HG03045 (cell line): ENCODE measurements around the gene RNPS1.
A peak's percentile ranks its signal among the peaks of the same experiment; 100 is the strongest.
"Not testable (repeated sequence)": the region's sequence is repeated elsewhere in the genome, so short reads cannot be mapped to it uniquely, and the experiment has no call there.

Experiments
- ATAC-seq: cut with Tn5 transposase; IDR thresholded peaks from one replicate; pipeline ENCODE4 v1.9.1; 2021; ENCODE audit warnings: mild to moderate bottlenecking, moderate library complexity; ENCODE audit not compliant: unreplicated experiment

Gene RNPS1

GRCh38 chr16:2282866-2283555 lies 15.1 kb upstream of the RNPS1 start:
- no peak for ATAC-seq

GRCh38 chr16:2282262-2282661 lies 14.3 kb upstream of the RNPS1 start:
- ATAC-seq, result no peak

GRCh38 chr16:2280981-2281542 lies 13.1 kb upstream of the RNPS1 start:
- ATAC-seq, result no peak

GRCh38 chr16:2280461-2280860 lies 12.5 kb upstream of the RNPS1 start:
- no peak for ATAC-seq

GRCh38 chr16:2278956-2279800 lies 11.3 kb upstream of the RNPS1 start:
- ATAC-seq, result no peak

GRCh38 chr16:2278272-2278608 lies 10.3 kb upstream of the RNPS1 start:
- ATAC-seq, result no peak

- no peak for ATAC-seq
Measured at GRCh38 chr16:2277466-2278271, 9.7 kb upstream of the RNPS1 start.

- ATAC-seq, result no peak
Measured at GRCh38 chr16:2276368-2277195, 8.7 kb upstream of the RNPS1 start.

- no peak for ATAC-seq
Measured at GRCh38 chr16:2275476-2276367, 7.8 kb upstream of the RNPS1 start.

GRCh38 chr16:2273931-2274330 lies 6.0 kb upstream of the RNPS1 start:
- ATAC-seq, result no peak

- no peak for ATAC-seq
Measured at GRCh38 chr16:2273484-2273883, 5.6 kb upstream of the RNPS1 start.

- ATAC-seq, result no peak
Measured at GRCh38 chr16:2271848-2272461, 4.0 kb upstream of the RNPS1 start.

GRCh38 chr16:2270588-2271470 lies 2.9 kb upstream of the RNPS1 start:
- no peak for ATAC-seq

- no peak for ATAC-seq
Measured at GRCh38 chr16:2270070-2270462, 2.1 kb upstream of the RNPS1 start.

- ATAC-seq, result peak; percentile 63
Measured at GRCh38 chr16:2267505-2267912, 417 bp downstream of the RNPS1 start.

- ATAC-seq, result not testable (repeated sequence)
Measured at GRCh38 chr16:2266887-2267286, 1.0 kb downstream of the RNPS1 start.

GRCh38 chr16:2263026-2263425 lies 4.9 kb downstream of the RNPS1 start:
- ATAC-seq, result not testable (repeated sequence)

GRCh38 chr16:2260250-2260649 lies 7.7 kb downstream of the RNPS1 start:
- ATAC-seq, result no peak
